DMS53 (cell line): ENCODE measurements around the gene FBXL17.

Experiments
- DNase-seq: peaks from one replicate; lab custom pipeline; 2025; lab: John Stamatoyannopoulos, UW

Gene FBXL17

DNA sequence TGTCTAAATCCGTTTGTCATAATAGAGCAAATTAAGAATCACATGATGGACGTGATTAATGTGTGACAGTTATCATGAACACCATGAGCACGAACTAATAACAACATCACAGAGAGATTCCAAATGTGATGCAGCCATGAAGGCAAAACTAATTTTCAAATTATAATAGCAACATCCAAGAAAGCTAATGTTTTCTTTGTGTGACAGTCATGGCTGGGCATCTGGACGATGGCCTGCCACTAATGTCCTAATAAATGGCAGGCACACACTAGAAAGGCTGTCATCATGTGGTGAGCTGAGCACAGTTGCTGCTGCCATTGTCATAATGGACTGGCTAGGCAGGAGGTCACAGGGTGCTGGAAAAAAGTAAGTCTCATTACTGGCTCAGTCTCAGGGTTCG lies 431.1 kb downstream of the FBXL17 start:
- DNase-seq: no peak

DNA sequence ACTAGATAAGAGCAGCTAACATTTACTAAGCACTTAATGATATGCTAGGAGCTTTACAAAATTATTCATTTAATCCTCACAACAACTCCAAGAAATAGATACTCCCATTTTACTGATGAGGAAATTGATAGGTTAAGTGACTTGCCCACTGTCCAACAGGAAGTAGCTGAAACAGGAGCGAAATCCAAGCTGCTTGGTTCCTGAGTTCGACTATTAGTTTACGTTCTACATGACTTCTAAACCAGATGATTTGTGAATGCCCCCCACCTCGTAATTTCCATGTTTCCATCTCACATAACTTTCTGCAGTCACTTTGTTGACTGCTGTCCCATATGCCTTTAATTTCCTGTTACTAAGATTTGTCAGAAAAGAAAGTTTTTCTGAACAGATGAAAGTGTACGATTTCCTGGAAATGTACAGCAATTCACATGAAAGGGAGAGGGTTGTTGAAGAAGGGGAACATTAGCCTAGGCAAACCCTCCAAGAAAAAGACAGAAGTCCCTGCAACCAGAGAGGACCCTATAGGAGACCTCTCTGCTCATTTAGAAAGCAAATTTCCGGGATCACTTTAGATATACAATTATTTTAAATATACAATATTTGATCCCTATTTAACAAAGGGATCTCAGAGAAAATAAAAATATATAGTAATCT lies 432.1 kb downstream of the FBXL17 start:
- no peak for DNase-seq

DNA sequence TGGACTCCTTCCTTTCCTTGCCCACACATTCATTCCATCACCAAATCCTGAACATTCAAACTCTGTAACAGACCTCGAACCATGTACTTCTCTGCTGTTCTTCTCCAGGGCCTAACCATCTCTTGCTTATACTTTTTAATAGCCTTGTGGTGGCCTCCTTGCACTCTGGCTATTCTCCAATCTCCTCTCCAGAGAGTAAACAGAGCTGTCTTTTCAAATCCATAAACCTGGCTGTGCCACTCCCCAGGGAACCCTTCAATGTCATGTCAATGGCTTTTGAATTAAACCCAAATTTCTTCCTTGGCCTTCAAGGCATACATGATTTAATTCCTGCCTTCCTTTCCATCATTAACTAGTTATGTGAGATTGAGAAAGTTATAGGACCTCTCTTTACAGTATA lies 433.5 kb downstream of the FBXL17 start:
- no peak for DNase-seq

DNA sequence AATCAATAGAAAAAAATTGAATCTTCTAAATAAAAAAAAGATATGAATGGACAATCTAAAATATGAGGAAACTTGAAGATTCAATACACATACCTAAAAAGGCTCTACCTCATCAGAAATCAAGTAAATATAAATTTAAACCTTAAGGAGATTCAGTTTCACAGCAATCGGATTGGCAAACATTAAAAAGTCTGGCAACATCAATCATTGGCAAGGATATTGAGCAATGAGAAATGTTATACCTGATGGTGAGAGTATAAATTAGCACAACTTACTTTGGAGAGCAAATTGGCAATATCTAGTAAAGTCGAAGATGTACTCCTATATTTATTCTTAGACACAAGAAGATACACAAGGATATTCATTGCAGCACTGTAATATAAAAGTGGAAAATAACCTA lies 436.8 kb downstream of the FBXL17 start:
- no peak for DNase-seq

DNA sequence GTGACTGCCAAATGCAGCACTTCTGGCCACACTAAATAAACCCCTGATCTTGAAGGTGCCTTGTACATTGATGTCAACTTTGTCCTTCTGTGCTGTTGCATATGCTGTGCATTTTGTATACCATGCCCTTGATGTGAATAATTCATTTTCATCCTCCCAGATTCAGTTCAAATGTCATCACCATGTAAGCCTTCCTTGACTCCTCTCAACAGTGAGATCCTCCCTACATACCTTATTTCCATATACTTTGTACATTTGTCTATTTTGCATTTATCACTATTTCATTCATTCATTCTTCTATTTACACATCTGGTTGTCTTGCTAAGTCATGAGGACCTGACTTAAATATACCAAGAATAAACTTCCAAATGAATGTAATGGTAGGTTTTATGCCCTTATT lies 438.0 kb downstream of the FBXL17 start:
- no peak for DNase-seq

DNA sequence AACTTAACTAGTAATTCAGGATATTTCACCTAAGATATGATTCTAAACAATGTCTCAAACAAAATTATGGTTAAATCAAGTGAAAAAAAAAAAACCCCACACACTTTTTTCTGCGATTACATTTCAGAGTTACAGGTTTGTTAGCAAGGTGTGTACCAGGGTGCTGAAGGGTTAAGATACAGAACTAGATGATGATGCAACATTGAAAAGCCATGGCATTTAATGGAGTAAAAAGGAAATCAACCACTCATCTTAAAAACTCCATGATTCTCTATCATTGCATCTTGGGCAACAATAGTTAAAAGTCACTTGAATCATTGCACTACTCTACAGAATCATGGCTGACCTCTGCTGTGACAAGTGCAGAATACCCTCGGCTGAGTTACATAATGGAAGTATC lies 440.9 kb downstream of the FBXL17 start:
- no peak for DNase-seq

DNA sequence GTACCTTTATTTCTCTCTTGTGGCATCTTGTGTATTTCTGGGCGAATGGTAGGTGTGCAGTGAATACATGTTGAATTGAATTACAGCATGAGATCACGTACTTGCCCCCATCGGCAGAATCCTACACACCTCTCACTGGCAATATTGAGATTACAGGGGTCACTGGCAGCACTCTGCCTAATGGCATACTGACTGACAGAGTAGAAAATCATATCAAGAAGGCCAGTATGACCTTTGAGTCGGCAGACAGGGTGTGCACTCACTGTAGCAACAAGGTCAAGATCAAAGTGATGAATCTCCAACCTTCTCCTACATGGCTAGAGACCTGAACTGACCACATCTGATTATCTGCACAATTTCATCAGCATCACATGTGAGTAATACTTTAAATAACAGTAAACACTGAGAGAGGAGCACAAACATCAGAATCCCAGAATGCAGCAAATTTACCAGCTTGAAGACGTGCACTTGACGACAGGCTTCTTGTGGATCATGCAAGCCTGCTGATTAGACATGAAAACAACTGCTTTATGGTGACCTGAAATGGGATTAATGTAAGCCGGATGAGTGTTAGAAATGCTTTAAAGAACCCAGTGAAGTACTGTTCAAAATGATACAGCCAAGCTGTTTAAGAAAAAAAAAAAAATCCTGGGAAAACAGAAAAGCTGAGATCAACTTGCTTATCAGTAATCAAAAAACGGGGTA lies 444.1 kb downstream of the FBXL17 start:
- DNase-seq: no peak

DNA sequence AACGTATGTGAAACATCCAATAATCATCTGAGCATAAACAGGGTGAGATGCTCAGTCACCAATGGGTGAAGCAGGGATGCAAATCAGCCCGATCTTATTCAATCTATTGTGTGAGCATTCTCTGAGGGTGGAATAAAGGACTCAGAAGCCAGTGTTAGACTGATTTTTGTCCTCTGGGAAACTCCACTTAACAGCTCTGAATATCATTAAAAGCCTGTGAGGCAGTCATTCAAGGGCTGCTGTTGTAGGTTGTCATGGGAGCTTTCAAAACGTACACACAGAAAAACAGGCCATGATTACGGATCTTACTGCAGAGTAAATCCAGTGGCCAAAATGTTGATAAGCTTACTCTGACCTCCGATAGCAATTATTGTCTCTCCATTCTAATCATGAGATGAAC lies 444.7 kb downstream of the FBXL17 start:
- peak; percentile 35 for DNase-seq

DNA sequence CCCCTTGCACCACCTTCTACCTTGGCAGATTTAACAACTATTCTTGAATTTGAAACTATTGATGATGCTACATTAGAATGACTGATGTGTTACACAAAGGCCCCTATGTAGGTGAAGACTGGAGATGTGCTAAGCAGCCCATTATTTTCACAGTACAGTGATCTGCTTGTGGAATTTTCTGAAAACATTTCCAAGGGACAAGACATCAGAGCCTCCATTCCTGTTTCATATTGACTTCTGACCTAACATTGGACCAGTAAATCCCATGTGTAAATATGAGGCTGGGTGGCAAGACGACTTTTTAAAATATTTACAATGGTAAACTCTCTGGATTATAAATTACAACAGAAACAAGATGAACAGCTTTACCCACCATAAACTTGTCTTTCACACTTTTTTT lies 445.4 kb downstream of the FBXL17 start:
- DNase-seq: no peak

DNA sequence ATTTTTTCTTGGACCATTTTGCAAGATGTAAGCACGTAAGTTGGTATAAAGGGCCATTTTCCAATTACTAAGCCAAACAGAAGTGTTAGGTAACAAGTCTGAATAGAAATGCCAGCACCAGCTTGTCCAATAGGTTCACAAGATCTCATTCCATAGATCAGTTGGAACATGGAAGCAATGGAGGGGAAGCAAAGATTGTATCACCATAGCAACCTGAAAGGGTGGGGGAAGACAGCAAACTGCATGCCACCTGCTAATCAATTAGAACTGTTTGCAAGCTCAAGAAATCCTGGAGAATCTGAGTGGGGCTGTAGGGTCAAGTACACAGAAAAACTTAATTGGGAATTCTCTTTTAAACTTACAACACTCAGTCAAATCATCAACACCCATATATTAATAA lies 446.3 kb downstream of the FBXL17 start:
- no peak for DNase-seq

DNA sequence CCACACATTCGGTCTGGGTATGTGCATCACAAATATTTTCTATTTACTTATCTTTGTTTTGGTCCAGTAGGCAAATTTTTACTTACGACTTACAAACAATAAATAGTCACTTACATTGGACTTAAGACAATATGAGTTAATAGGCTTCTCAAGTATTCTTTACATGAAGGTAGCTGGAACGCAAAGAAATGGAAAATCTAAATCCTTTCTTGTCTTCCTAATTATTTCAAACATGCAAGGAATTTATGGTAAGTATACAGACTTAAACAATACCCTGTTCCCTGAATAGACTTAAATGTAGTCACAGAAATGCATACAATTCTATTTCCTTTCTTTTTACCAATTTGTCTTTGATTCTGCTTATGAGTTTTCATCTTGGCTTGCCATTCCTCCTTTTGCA lies 448.6 kb downstream of the FBXL17 start:
- DNase-seq: no peak

DNA sequence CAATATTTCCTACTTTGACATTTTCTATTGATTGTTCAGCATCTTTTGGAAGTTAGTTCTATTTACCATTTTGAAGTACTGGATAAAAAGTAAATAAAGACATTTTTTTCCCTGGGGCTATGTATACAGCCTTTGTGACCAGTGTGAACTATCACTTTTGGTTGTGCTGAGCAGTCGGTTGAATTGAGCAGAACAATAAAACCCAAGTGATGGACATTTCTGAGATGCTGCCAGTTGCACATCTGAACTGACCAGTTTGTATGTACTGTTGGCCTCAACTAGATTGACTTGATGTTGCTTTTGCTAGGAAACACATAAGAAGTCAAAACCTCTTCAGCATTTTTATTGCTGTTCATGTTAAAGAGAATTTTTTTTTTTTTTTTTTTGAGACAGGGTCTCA lies 451.0 kb downstream of the FBXL17 start:
- DNase-seq: no peak

DNA sequence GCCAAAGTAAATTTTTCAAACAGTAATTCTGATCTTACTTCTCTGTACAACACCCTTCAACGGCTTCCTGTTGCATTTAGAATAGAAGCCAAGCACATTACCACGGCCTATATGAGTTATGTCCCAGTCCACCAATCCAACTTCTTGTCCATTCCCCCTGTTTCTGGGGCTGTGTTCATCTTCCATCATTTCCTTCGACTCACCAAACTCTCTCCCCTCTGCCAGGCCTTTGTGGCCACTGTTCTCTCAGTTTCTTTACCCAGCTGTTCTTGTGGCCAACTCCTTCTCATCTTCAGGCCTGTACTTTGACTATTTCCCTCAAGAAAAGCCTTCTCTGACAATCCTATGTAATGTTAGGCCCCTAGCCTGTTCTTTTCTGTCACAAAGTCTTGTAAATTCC lies 451.8 kb downstream of the FBXL17 start:
- no peak for DNase-seq

DNA sequence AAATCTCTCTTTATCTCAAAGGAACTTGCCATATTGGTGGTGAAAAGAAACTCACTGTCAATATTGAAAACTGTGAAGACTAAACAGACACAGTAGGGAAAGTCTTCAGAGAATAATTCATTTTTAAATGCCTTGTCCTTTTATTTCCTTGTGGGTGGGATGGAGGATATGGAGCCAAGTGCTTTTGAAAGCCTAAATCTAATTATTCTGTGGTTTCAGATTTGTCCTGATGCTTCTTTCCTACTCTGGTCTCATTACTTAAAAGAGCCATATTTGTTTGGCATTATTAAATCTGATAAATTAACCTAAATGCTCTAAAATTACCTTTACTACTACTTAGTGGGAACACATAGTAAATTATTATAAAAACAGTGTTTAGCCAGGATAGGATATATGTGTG lies 452.8 kb downstream of the FBXL17 start:
- no peak for DNase-seq

DNA sequence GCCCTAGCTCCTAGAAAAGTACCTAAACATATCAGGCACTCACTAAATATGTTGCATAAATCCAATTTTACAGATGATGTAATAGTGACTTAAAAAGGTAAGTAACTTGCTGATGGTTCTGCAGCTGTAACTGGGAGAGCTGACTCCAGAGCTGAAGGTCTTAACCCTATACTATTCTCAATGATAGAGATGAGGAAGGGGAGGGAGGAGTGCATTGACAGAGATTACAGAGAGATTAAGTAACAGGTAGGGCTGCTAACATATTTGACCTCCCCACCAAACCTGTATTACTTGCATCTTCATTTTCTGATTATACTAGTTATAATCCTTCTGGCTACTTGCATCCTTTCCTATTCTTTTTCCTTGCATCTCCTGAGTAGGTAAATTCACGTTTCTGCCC lies 455.8 kb downstream of the FBXL17 start:
- DNase-seq: no peak

DNA sequence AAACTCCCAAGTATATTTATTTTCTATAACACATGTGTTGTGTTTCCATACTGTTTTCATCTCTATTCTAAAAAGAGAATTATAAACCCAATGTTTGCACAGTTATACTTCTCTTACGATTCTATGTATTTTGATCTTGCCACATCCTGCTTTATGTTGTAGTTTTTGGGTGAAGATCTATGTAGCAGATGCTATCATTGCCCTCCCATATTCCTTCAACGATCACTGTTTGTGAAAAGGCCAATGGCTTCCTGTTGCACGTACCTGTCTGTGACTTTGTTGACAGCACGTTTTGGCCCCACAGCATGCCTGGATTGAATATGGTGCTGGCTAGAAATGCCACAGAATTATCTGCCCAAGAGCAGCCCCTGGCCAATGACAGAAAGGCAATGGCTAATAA lies 456.7 kb downstream of the FBXL17 start:
- DNase-seq: no peak

DNA sequence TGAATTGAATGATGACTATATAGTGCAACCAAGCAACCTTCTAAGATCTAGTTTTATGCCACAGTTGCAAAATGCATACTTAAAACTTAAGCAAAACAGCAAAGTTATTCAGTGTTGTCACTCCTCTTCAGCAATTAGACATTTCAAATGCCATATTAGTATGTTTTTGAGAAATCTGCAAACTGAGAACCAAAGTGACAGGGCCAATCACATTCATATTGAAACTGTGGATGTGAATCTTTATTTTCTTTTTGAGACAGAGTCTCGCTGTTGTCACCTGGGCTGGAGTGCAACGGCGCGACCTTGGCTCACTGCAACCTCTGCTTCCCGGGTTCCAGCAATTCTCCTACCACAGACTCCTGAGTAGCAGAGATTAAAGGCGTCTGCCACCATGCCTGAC lies 461.9 kb downstream of the FBXL17 start:
- no peak for DNase-seq

DNA sequence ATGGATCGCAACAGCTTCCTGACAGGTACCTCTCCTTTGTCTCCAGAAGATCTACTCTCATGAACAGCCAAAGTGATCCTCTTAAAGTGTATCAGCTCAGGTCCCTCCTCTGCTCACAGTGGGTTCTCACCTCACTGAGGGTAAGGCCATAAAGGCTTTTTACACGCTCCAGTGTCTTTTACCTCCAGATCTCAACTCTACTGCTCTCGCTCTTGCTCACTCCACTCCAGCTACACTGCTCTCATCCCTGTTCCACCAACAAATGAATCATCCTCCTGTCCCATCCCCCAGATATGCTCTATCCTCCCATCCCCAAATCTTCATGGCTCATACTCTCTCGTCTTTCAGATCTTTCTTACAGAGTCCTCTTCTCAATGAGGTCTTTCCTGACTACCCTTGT lies 462.5 kb downstream of the FBXL17 start:
- no peak for DNase-seq

DNA sequence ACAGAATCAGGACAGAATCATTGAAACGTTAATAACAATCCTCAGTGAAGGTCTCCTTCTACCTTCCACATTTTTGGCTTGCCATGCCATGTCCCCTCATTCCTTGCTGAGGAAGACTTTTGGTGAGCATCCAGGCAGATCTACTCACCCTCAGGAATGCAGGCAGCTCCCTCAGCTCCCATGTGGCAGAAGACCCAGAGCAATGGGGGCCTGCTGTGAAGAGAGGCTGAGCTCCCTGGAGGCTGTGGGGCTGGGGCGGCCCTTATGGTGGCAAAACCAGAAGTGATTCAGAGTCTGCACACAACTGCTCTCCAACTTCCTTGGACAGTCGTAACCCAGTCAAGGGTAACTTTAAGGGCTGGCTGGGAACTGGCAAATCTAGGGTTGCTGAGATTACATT lies 463.9 kb downstream of the FBXL17 start:
- no peak for DNase-seq

DNA sequence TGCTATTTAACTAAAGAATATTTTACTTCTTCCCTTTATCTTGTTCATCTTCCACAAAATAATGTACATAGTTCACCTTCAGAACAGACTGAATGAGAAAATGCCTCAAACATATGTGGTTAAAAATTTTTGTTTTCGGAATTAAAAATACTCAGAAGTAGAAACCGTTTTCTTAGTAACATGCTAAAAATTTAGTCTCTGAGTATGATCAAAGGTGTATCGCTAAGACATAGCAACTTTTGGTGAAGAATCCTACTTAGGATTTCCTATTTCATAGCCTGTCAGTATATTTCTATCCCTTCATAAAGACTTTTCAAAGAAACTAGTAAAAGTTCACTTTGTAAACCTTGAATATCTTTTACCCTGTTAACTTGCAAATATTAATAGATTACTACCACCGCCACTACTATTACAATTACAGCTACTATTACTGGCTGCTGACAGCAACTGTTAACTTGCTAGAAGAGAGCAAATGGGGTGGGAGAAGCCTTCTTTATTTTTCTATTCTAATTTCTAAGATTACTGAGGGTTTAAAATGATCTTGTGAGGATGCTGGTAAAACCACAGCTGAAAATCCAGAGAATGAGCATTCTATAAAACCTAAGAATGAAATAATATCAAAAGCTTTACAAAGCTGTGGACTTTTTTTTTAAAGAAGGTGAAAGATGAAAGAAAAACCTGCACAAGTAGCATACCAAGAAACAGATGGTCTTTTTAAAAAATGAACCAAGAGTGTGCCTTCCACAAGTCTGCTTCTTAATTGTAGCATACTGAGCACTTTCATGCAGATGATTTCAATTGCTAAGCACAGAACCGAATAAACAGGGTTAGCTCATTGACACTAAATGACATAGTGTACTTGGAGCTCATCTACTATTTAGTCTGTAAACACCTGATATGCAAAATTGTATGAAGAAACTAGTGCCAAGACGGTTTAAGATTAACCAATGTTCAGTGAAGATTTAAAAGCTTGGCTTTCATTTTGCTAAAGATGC lies 464.9 kb downstream of the FBXL17 start:
- DNase-seq: no peak

DNA sequence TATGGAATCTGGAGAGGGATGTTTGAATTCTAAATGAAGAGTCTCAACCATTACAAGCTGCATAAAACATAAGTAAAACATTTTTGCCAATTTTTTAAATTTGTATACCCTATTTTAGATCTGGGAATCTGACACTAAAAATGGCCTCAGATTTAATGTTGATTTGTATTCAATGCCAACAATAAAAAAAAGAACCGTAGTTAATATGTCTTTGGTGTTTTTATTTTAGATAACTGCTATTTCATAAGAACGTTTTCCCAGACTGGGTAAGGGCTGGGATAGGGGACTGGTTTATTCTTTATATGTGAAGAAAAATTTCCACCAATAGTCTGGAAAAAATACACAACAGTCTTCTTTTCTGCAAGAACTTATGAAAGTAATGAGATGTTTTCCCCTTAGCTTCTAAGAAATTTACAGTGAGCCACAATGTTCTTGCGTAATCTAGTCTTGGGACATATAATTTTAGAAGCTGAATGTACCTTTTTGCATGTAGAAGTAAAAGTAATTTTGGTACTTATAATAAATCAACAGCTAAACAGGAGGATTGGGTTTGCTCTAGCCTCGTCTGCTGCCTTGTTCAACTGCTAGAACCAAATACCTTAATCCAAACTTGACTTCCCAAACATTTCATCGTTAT lies 466.6 kb downstream of the FBXL17 start:
- DNase-seq: no peak

DNA sequence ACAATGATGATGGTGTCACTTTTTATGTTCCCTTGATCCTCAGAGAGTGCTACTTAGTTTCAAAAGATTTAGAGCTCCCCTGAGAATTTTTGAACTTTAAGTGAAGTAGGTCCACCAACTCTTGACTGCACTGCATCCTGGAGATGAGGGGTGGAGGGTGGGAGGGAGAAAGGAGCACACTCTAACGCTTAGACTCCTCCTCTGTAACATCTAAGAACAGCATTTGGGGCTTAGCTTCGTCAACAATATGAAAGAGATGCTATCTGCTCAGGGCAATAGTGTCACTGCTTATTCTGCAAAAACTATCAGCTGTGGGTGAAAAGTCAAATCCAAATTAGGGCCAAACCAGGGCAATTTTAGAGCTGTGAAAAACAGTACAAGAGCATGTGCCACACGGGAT lies 468.4 kb downstream of the FBXL17 start:
- no peak for DNase-seq
